GM08714 (cell line): ENCODE data around the gene SPHKAP.
"Not testable (repeated sequence)": the region's sequence is repeated elsewhere in the genome, so short reads cannot be mapped to it uniquely, and the experiment has no call there.

Source experiments
- H3K4me3 ChIP-seq: fragments of 200-500 bp; sonication (Bioruptor generic); 2 replicates; pipeline ENCODE4 v1.5.1; 2014; ENCODE audit warnings: mild to moderate bottlenecking, low read length, inconsistent platforms
- ZNF274 ChIP-seq: IDR thresholded peaks from 2 replicates; pipeline ENCODE4 v1.6.1; 2012; ENCODE audit warnings: mild to moderate bottlenecking, low read depth, low read length

SPHKAP gene

DNA sequence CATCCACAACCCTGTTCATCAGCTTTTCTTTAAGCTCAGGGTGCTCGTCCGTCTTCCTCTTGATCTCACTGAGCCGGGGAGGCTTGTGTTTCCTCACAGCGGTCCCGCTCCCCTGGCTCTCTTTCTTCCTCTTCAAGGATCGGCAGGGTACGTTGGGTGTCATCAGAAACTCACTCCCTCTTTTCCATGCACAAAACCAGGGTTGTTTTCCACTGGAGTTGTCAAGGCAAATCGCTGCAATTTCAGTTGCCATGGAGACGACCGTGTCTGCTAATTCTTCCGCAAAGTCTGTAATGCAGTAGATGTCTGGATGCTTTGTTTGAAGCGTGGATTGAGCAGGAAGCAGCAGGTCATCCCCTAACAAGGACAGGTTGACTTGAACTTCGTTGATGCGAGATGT, 163.7 kb downstream of the SPHKAP start:
- TF ChIP-seq ZNF274, result no peak
- H3K4me3 ChIP-seq, result no peak overlapping the region

DNA sequence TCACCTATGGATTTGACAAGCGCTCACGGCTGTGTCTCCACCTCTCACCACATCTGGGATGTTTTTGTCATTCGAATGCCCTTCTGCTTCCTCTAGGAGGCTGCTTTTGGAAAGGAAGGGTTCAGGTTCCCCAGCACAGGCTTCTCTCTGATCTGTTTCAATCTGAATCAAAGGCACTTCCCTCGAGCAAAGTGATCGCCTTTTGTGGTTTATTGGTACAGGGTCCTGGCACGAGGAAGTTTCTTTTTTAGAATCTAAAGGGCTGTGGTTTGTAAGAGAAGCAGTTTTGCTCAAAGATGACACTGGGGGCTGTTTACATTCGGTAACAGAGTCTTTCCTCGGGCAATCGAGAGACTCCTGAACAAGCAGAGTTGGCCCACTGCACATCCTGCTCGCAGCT, 165.1 kb downstream of the SPHKAP start:
- no peak overlapping the region for H3K4me3 ChIP-seq
- no peak for TF ChIP-seq ZNF274

DNA sequence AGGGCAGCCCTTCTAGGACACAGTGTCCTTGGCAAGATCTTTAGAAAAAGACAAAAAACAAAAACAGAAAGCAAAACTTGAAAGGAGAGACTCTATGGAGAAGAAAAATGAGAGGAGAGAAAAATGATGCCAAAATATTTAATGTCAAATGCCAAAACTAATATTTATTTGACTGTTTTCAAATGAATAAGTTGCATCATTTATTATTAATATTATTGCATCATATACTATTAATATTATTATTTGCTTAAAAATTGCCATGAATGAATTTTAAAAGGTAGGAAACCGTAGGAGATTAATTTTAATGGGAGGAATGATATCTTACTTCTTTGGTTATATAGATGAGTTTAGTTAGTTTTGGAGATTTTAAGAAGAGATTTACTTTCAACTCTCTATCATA, 165.7 kb downstream of the SPHKAP start:
- no peak overlapping the region for H3K4me3 ChIP-seq
- TF ChIP-seq ZNF274, result no peak

DNA sequence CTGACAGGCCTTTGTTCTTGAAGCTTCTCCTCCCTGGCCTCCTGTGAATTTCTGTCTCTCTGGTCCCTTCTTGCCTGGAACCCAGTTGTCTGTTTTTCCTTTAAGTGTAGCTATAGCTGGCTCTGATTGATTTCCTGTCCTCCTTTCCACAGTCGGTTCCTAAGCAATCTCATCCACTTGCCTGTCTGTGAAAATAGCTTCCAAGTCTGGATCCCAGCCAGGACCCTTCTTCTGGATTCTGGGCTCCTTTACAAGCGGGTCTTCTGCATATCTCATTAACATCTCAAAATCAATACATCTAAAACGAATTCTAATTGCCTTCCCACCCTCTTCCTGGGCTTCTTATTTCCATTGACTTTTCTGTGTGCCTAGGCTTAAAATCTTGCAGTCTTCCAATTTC, 185.1 kb downstream of the SPHKAP start:
- TF ChIP-seq ZNF274, result no peak
- no peak overlapping the region for H3K4me3 ChIP-seq

DNA sequence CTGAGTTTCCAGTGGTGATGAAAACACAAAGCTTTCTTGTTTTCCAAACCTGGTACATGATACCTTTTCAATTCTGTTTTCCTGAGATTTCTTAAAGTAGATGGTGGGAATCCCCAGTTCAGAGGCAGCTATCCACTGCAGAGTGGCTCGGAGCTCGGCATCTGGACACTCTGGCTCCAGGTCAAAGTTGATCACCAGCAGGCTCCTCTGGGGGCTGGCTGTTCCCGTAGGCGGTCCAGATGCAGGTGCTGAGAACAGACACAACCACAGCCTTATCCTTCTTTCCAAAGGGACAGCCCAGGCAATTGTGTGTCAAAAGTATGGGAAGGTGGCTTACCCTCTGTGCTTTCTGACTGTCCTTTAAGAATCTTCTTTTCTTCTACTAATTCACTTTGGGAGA, 190.6 kb downstream of the SPHKAP start:
- TF ChIP-seq ZNF274, result no peak

DNA sequence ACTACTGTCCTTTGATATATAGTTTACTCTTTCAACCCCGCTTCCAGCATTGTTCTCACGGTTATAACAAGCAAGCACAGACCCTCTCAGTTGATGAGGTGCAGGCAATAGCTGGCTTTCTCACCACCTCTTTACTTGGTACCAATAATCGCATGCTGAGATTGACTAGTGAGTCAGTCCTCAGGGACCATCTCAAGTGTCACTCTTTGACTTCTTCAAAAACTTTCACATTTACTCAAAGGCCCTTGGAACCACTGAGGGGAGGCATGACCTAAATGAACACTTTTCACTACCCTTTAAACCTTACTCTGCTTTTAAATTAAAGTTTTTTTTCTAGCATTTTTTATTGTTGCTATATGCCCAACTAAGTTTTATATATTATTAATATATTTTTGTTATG, 208.2 kb downstream of the SPHKAP start:
- TF ChIP-seq ZNF274, result no peak
- no peak overlapping the region for H3K4me3 ChIP-seq

More for the DNA sequence above, 190.6 kb downstream of the SPHKAP start:
- H3K4me3 ChIP-seq, result no peak overlapping the region

DNA sequence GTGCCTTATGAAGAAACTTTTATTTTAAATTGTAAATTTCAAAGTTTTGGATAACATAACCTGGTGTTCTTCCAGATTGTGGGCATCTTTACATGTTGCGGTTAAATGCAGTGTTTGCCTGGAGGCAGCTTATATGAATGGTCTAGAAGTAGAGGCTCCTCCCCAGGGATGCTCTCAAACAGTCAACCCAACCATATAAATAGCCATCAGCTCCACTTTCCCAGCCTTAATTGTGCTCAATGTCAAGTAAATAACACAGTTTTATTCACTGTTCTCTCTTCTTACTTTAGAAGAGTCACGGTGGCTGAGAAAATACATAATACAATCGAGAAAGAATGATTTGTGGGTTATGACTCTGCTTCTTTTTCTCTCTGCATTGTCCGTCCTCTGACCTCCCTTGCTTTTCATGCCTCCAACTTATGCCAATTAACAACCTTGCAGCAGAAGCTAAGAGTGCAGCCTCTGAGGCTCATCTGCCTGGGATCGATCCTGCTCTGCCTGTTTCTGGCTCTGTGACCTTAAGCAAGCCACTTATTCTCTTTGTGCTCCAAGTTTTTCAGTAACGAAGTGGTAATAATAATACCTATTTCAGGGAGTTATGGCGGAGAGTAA, 209.8 kb downstream of the SPHKAP start:
- no peak for TF ChIP-seq ZNF274
- no peak overlapping the region for H3K4me3 ChIP-seq

DNA sequence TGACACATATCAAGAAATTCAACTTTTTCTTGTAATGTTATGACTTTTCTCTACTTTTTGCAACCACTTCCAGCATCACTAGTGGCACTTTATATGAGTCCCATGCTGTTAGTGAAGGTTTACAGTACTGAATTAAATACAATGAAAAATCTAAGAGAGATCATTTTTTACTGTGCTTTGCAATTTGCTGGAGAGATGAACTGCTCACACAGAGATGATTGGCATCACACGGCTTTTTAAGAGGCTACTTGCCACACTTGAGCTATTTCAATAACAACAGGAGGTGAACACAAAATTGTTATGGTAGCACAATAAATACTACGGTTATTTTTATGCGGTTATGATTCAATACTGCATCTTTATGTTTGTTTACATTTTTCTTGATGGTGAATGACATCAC, 221.2 kb downstream of the SPHKAP start:
- H3K4me3 ChIP-seq, result no peak overlapping the region
- TF ChIP-seq ZNF274, result no peak

DNA sequence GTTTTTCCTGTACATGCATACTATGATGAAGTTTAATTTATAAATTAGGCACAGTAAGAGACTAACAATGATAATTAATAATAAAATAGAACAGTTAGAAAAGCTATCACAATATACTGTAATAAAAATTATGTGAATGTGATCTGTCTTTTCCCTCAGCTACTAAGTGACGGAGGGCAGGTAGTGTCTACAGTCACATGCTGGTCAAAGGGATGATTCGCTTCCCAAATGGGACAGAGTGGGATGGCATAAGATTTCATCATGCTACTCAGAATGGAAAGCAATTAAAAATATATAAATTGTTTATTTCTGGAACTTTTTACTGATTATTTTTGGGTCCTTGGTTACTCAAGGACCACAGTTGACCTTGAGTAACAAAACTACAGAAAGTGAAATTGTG, 238.5 kb downstream of the SPHKAP start:
- H3K4me3 ChIP-seq, result no peak overlapping the region
- TF ChIP-seq ZNF274, result no peak

DNA sequence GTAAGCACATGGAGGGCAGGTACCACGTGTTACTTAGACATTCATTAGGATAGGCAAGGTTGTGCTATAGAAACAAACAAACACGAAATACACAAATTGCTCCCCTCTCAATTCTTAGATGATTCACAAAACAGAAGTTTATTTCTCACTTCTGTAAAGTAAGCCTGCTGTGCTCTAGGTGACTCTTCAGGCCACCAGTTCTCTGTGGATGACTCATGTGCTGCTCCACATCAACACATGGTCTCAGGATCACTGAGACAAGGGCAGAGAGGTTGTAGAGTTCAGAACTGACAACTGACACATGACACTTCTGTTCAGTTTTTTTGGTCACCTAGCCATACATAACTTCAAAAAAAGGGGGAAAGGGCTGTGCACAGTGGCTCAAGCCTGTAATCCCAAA, 239.5 kb downstream of the SPHKAP start:
- H3K4me3 ChIP-seq, result no peak overlapping the region
- no peak for TF ChIP-seq ZNF274

DNA sequence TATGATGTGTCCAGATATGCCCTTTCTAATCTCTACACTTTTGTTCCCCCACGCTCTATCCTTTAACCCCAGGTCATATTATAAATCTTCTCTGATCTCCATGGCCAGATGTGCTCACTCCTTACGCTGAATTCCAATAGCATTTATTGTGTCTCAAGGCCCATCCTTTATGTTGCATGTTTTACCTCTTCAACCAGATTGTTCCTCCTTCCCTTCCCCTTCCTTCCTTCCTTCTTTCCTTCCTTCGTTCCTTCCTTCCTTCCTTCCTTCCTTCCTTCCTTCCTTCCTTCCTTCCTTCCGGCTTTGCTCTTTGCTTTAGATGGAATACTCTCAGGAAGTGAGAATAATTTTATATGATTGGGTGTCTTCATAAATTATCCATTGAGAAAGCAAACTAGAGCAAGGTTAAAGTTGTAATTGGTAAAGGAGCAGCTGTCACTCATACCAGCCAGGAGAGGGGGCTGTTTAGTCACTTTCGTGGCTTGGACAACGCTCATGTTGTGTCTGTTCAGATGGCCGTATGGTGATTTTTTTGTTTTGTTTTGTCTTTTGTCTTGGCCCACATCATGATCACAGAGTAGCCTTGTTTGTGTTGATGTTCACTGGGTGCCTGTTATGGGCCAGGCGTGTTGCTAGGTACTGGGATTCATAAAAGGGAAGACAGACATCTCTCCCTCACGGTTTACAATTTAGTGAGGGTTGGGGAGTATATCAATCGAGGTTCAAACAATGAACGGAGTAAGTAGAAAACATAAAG, 242.0 kb downstream of the SPHKAP start:
- TF ChIP-seq ZNF274, result no peak
- no peak overlapping the region for H3K4me3 ChIP-seq

DNA sequence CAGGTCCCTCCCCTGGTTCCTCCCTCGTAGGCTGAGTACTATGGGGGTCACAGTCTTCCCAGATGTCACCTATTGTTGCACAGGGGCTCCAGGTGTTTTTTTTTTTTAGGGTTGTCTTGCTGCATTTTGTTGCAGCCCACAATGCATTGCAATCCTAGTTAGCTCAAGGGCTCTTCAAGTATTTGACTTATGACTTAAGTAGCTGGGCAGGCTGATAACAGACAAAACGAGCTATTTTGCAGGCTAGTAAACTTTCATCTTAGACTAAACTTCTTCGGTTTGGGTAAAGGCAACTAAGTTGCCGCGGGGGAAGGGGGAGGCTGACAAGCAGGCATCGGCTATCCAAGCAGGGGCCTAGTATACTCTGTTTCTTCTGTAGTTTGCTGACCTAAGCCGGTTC, 245.2 kb downstream of the SPHKAP start:
- not testable (repeated sequence) for H3K4me3 ChIP-seq

DNA sequence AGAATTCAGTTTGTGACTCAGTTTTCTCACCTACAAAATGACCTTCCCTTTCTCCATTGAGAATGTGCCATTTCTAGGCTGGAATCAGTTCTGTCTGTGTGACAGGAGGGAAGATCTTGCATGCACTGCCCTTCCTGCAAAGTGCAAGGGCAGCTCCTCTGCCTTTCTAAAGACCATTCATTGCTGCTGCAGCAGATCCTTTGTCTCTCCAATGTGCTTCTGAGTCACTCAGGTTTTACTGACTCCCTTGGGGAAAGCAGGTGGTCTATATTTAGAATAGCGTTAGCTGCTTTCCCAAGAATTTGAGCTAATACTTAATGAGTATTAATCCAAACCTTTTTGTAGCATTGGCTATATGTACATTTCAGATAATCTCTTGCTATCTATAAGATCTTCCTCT, 247.6 kb downstream of the SPHKAP start:
- TF ChIP-seq ZNF274, result no peak
- no peak overlapping the region for H3K4me3 ChIP-seq

DNA sequence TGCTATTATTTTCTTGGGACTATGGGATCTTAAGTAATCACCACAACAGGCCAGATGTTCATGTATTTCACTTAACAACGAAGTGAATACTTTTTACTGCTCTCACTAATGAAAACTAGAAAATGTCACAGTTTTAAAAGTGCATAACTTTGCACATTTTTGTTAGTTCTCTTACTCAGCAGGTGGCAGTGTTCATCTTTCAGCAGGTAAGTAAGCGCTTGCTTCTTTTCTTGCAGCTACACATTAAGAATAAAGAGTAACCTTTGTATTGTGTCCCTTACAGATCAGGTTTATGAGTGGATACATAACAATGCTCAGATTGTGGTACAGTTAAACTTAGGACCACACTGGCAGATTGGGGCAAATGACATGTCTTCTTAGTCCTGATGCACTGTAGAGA, 249.1 kb downstream of the SPHKAP start:
- no peak for TF ChIP-seq ZNF274
- no peak overlapping the region for H3K4me3 ChIP-seq

DNA sequence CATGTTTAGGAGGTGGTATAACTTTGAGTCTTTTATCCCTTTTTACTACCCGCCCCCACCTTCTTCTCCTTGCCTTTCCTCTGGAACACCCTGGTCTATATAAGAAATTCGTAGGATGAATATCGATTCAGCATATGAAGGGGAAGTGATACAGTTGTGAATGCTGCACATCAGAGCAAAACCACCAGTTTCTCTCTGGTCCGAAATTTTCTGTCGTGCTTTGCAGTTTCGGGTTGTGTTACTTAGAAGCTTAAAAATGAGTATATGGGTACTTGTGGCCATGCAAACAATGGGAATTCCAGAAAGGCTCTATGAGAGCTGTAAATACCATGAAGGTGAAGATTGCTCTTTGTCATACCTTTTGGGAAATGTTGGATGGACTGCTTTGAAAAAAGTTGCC, 249.5 kb downstream of the SPHKAP start:
- TF ChIP-seq ZNF274, result no peak
- H3K4me3 ChIP-seq, result no peak overlapping the region
